ENCODE measurements around the gene EPOP. TPM values are rescaled to one million over a fixed set of nuclear protein-coding genes. Genes with fewer than 3 reads are reported as not detected.

EPOP gene
- total and polyA plus RNA-seq, 2 experiments from 2014 or later: 0.37 to 0.93 TPM

GRCh38 chr17:38663964-38664644 lies 10.7 kb downstream of the EPOP start:
- 93% methylated on average over 3 of the region's 9 CpGs for WGBS (ENCODE audit: low lambda C conversion rate, missing lambda C conversion rate)

GRCh38 chr17:38663125-38663751 lies 11.5 kb downstream of the EPOP start:
- H3K4me1 ChIP-seq (ENCODE audit: insufficient read depth): no peaks in the 10 kb centered on the region
- H3K27ac ChIP-seq: no peak overlapping the region
- WGBS (ENCODE audit: low lambda C conversion rate, missing lambda C conversion rate): 18% methylated on average over 8 of the region's 9 CpGs
- no peaks in the 10 kb centered on the region for H3K79me2 ChIP-seq
- H4K20me1 ChIP-seq (ENCODE audit: insufficient read depth, poor library complexity, severe bottlenecking): no peaks in the 10 kb centered on the region
- DNase-seq (ENCODE audit: low spot score): peak; percentile 90
- H3K36me3 ChIP-seq (replicated peaks; ENCODE audit: insufficient read depth, low read depth): no peaks in the 10 kb centered on the region
- no peak overlapping the region for H2AFZ ChIP-seq
- H3K4me3 ChIP-seq: no peak overlapping the region
- peak; percentile 80 for TF ChIP-seq CTCF (IDR thresholded peaks at IDR 0.05; ENCODE audit: poor library complexity)
- TF ChIP-seq EZH2phosphoT487 (IDR thresholded peaks at IDR 0.05; ENCODE audit: low read depth, severe bottlenecking, unreplicated experiment): no peak
- H3K27me3 ChIP-seq: peaks cover 6% of the 10 kb centered on the region
- H3K9me2 ChIP-seq (replicated peaks; ENCODE audit: insufficient read depth): no peaks in the 10 kb centered on the region
- no peaks in the 10 kb centered on the region for H3K9me3 ChIP-seq (ENCODE audit: low read depth)
- no peak overlapping the region for H3K4me2 ChIP-seq

More at GRCh38 chr17:38663964-38664644, 10.7 kb downstream of the EPOP start:
- H3K9me2 ChIP-seq (replicated peaks; ENCODE audit: insufficient read depth): no peaks in the 10 kb centered on the region
- no peak overlapping the region for H3K4me3 ChIP-seq
- peaks cover 14% of the 10 kb centered on the region for H3K27me3 ChIP-seq
- no peaks in the 10 kb centered on the region for H3K79me2 ChIP-seq
- H4K20me1 ChIP-seq (ENCODE audit: insufficient read depth, poor library complexity, severe bottlenecking): no peaks in the 10 kb centered on the region
- no peak overlapping the region for H3K4me2 ChIP-seq
- no peaks in the 10 kb centered on the region for H3K9me3 ChIP-seq (ENCODE audit: low read depth)
- no peak for DNase-seq (ENCODE audit: low spot score)
- no peak for TF ChIP-seq EZH2phosphoT487 (IDR thresholded peaks at IDR 0.05; ENCODE audit: low read depth, severe bottlenecking, unreplicated experiment)
- TF ChIP-seq EZH2 (IDR thresholded peaks at IDR 0.05; ENCODE audit: borderline replicate concordance): no peak
- TF ChIP-seq CTCF (IDR thresholded peaks at IDR 0.05; ENCODE audit: poor library complexity): no peak
- no peak overlapping the region for H3K27ac ChIP-seq
- no peak overlapping the region for H2AFZ ChIP-seq
- H3K36me3 ChIP-seq (replicated peaks; ENCODE audit: insufficient read depth, low read depth): no peaks in the 10 kb centered on the region
- H3K4me1 ChIP-seq (ENCODE audit: insufficient read depth): no peaks in the 10 kb centered on the region

- no peaks in the 10 kb centered on the region for H3K9me2 ChIP-seq (replicated peaks; ENCODE audit: insufficient read depth)
- H3K27ac ChIP-seq: no peak overlapping the region
- H3K4me3 ChIP-seq: no peak overlapping the region
- H3K4me1 ChIP-seq (ENCODE audit: insufficient read depth): no peaks in the 10 kb centered on the region
- H3K36me3 ChIP-seq (replicated peaks; ENCODE audit: insufficient read depth, low read depth): no peaks in the 10 kb centered on the region
- no peaks in the 10 kb centered on the region for H3K27me3 ChIP-seq
- no peaks in the 10 kb centered on the region for H3K79me2 ChIP-seq
- no peaks in the 10 kb centered on the region for H4K20me1 ChIP-seq (ENCODE audit: insufficient read depth, poor library complexity, severe bottlenecking)
- no peak for DNase-seq (ENCODE audit: low spot score)
- no peak overlapping the region for H3K4me2 ChIP-seq
- no peak overlapping the region for H2AFZ ChIP-seq
- 74% methylated on average over 16 of the region's 16 CpGs for WGBS (ENCODE audit: low lambda C conversion rate, missing lambda C conversion rate)
- TF ChIP-seq EZH2 (IDR thresholded peaks at IDR 0.05; ENCODE audit: borderline replicate concordance) (no peak), EZH2phosphoT487 (IDR thresholded peaks at IDR 0.05; ENCODE audit: low read depth, severe bottlenecking, unreplicated experiment) (no peak), CTCF (IDR thresholded peaks at IDR 0.05; ENCODE audit: poor library complexity) (no peak)
- H3K9me3 ChIP-seq (ENCODE audit: low read depth): no peaks in the 10 kb centered on the region
Measured at GRCh38 chr17:38660097-38661025, 14.4 kb downstream of the EPOP start.
